ENCODE results near the gene PDE4D.

Gene PDE4D

DNA sequence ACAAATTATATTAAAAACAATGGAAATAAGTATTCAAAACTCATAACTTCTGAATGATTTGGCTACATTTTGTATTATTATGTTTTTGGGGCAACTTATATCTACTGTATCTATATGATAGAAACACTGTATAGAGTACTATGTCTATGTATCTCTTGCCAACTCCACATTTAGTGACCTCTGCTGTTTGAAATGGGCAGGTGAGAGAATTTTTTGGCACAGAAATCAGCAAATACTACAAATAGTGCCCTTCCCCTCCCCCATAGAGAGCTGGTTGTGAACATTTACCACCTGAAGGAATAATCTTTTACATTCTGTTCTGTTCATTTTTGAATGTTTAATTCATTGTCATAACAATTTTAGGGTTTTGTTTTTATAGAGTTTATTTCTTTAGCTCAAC lies 545.3 kb downstream of the PDE4D start:
- no peak for DNase-seq

DNA sequence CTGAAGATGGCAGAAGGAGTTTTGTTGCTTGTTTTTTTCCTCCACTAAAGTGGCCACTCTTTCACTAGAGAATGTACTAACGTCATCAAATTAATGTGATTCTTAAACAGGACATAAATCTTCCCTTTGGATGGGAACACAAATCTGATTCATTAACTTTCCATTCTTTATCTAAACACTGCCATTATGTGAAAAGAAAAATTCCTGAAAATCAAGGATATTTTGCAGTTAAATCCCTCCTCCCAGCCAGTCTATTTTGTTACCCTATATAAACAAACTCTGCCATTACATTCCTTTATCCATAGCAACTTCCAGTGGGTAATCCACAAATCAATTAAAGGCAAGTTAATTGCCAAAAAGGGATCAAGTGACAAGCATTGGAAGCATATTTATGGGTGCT lies 546.5 kb downstream of the PDE4D start:
- DNase-seq = no peak

DNA sequence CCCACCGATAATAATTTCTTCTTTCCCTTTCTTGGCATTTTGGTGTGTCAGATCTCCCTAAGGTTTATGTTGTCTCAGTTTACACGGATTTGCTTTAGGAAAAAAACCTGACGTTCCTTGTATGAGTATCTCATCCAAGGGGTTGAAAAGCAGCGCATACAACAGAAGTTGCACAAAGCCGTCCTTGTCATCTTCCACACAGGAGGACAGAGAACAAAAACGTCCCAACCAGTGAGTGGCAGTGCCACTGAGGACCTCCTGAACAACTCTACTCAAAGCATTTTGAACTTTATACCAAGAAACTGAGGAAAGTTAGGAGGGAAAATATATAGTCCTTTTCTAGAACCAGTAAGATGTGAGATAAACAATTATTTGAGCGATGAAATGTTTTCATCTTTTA lies 547.0 kb downstream of the PDE4D start:
- no peak for DNase-seq

DNA sequence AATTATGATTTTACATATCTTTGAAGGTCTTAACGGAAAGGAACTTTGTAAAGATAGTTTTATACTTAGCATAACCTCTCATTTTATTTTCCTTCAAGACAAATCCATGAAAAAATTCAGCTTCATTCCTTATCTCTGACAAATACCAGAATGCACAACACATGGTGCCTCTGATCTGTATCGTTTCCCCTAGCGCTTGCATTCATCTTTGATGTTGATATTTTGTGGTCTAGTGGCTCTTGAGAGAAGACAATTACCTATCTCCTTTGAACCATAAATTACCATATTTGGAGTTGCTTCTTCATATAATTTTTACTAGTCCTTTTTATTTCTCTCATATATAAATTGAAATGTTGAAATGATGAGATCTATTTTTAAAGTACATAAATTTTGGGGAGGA lies 551.3 kb downstream of the PDE4D start:
- no peak for DNase-seq

DNA sequence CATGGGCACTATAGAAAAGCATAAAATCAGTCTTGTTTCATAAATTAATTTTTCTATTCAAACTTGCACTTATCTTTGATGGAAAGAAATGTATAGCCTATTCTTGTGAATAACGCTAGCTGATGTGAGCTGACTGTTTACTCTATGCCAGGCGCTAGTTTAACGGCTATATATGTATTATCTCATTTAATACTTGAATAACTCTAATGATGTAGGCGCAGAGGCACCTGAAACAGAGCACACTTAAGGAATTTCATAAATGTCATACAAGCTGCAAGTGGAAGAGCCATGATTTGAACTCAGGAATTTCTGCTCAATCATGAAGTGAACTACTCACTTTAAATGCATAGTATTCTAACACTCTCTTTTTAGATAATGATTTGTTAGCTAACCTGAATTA lies 551.8 kb downstream of the PDE4D start:
- DNase-seq = no peak

DNA sequence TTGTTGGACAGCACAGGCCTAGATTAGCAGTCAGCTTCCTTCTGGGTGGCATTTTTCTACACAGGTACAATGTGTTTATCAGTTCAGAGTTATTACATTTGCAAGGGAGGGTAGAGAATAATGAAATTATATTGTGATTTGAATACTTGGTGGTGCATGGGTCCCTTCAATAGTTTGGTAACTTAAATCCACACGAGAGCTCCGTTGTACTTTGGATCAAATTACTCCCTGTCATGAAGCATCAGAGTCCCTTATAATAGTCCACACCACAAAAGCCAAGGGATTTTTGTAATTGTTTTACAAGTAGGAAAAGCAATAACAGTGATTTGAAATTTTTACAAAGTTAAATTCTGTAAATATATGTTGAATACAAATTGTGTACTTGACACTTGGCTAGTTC lies 552.4 kb downstream of the PDE4D start:
- DNase-seq = no peak

DNA sequence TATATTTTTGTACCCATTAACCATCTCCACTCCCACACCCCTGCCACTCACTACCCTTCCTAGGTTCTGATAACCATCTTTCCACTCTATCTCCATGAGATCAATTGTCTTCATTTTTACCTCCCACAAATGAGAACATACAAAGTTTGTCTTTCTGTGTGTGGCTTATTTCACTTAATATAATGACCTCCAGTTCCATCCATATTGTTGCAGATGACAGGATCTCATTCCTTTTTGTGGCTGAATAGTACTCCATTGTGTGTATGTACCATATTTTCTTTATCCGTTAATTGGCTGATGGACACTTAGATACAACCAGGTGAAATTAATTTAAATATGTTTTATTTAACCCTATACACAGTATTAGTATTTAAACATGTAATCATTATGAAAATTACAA lies 552.9 kb downstream of the PDE4D start:
- DNase-seq = no peak

DNA sequence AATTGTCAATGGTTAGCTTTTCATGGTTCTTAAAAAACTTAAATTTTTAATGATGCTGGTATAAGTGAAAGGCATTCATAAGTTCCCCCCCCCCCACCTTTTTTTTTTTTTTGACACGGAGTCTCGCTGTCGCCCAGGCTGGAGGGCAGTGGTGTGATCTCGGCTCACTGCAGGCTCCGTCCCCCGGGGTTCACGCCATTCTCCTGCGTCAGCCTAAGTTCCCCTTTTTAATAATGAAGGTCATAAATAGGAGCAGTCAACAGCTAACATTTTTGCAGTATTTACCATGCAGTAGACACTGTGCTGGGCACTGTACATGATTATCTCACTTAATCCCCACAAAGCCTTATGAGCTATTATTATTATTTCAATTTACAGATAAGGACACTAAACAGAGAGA lies 556.3 kb downstream of the PDE4D start:
- no peak for DNase-seq

DNA sequence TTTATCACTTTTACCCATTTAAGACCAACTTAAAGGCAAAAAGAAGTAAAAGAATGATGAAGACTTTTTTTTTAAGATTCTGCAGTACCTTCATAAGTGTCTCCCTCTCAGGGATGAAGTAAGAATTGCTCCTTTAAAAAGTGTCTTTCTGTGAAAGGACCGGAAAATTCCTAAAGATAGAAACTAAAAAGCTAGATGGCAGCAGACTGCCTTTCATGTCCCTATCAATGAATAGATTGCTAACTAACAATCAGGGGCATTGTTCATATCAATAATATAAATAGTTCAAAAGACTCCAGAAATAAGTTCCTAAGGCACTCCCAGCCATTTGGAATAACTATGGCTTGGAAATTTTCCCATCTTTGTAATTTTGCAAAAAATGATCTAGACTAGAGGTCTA lies 558.0 kb downstream of the PDE4D start:
- DNase-seq = no peak

DNA sequence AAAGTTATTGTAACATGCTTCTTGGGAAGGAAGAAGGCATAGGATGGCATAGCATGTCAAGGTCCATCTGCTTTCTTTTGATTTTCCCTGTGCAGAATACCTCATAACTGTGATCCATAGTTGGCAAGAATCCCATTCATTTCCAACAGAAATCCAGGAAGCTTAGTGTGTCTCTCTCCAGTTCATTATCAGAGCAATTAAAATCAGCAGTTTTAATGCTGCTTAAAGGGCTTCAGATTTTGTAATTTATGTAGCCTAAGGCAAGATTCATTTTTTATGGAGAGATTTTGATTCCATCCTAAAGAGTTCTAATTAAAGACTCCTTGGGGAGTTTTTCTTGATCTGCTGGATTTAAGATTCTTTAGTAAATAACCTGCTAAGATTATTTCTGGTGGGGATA lies 560.1 kb downstream of the PDE4D start:
- DNase-seq = no peak

DNA sequence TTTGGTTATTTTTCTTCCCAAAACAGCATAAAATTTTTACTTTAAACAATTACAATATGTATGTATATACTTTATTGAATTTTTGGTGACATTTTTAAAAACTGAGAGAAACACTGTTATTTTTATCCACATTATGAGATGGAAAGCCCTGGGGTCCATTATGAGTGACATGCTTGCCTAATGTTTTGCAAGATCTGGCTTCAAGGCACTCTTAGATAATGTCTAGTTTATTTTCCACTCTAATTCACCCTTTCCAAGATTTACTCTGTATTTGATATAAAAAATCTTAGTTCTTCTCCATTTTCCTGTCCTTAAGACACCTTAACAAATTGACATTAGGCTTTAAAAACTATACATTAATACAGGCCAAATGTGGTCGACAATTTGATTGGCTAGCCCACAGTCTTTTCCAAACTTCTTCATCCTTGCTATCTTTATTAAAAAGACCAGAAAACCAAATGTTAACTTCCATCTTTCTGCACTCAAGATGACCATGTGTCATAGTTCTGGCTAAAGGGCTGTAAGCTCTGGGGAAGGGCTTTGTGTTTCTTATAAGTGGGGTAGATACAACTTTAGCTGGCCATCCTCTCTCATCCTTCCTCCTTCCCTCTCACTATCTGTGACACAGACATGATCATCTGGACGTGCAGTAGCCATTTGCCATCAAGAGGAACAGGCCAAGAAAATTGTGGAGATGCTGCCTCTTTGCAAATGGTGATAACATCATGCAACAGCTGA lies 561.1 kb downstream of the PDE4D start:
- no peak for DNase-seq

DNA sequence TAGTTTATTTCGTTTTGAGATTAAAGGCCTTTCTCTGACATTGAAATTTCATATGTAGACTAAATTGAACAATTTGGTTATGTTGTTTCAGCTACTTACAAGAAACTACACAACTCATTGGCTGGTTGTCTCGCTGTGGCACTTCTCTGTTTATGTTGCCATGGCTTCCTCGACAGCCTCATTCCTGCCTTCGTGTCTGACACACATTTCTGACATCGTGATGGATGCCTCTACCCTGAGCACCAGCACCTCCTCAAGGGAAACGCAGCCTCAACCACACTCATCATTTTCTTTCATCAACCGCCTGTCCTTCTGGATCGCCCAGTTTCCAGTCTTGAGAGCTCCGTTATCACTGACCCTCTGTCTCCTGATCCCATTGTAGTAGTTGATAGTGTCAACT lies 562.8 kb downstream of the PDE4D start:
- no peak for DNase-seq

DNA sequence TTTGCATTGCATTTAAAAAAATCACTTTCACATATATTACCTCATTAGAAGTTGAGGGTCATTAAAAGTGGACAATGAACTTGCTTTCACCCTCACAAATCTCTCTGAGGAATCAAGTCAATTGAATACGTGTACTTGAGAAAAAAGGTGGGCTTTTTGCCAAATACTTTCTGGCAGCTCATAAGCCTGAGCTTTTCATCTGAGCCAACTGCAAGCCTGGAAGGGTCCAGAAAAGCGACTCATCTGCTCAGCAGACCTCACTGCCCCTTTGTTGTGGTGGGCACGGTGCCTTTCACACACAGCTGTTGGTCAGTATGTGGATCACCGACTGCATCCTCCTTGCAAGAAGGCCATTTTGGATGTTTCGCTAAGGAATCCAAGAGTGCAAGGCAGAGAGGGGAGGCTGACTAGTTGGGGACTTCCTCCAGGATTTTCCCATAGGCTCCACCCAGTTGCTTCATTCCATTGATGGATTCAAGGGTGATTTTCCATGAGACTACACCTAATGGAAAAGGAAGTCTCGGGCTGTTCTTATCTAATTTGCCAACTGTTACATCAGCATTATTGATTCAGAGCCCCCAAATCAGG lies 564.7 kb downstream of the PDE4D start:
- peak; percentile 11 for DNase-seq

DNA sequence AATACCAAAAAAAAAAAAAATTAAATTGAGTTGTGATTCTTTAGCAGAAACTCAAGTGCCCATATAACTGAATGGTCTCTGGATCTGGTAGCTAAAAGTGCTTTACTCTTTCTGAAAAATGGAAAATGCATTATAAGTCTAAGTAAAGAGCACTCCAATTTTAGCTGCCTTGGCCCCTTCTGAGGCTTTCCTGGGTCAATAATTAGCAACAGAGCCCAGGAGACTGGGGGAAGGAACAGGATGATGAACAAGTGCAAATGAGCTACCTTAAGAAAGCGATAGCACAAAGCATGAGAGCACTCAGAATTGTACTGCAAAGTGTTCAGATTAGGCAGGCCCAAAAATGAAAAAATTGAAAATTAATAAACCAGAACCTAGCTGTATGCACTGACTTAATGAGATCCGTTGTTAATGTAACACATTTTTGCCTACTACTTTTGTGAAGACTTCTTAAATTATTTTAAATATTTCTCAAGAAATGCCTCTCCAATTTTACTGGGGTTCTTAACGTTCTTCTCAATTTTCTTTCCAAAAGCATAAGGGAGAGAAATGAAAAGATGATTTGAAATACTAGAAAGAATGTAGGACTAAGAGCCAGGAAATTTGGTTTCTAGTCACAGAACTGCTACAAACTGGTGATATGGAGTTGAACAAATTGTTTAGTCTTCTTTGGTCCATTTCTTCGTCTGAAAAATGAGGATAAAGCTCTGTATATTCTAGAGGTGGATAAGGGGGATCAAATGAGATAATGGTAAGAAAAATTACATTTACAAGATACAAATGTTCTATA lies 566.1 kb downstream of the PDE4D start:
- no peak for DNase-seq

DNA sequence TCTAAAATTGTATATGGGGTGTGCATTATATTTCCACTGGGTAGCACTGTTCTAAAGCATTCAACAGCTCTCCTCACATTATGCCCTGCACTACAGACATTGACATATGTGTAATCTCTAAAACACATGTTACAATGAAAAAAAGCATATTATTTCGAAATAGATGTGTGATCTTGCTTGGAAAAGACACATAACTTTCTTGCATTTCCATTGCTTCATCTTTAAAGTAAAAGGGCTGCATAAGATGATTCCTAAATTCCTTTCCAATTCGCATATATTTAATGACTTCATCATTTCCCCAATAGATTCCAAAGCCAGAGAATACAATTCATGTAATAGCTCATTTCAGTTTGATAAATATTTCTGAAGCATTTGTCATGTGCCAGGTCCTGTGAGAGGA lies 566.9 kb downstream of the PDE4D start:
- DNase-seq = no peak

DNA sequence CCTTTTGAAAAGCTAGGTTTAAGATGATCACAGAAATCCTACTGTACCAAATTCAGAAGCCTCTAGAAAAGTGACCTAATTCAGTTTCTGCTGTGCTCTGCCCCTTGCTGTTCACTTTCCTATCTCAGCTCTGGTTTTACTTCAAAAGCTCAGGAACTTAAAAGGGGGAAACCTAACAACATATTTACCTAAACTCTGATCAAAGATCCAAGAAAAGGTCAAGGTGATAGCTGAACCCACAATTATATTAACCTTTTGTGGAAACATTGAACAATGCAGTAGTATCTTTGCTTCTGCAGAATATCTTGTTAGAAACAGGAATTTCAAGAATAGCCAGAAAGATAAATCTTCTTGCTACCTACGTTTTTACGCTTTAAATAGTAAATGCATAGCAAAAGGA lies 568.5 kb downstream of the PDE4D start:
- no peak for DNase-seq

DNA sequence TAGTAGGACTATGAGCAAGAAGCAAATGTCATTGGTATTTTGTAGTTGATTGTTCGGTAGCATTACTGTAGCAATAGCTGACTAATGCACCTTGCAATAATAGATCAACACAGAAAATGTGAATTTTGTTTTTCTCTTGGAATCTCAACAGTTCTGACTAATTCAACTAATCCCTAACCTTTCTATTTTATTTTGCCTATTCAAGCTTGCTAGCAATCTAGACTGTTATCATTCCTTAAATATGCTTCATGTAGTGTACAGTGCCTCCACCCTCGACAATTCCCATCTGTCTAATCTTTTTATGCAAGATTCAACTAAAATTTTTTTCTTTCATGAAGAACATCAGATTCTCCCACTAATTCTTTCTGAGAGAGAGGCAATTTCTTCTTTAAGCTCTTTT lies 570.6 kb downstream of the PDE4D start:
- DNase-seq = no peak

DNA sequence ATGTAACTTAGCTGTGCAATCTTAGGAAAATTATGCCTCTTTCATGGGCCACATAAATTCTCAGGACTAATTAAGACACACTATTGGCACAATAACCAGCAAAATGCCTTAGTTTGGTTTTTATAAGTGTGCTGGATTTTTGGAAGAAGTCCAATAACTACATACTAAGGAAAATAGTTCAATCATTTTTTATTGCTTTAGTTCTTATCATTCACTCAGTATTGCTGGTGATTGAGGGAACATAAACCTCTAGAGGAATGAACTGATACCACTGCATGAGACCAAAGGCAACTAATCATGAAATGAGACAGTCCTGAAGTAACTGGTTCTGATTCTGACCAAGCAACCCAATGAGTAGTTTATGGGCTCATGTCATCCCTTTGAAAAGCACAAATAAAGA lies 571.5 kb downstream of the PDE4D start:
- no peak for DNase-seq

DNA sequence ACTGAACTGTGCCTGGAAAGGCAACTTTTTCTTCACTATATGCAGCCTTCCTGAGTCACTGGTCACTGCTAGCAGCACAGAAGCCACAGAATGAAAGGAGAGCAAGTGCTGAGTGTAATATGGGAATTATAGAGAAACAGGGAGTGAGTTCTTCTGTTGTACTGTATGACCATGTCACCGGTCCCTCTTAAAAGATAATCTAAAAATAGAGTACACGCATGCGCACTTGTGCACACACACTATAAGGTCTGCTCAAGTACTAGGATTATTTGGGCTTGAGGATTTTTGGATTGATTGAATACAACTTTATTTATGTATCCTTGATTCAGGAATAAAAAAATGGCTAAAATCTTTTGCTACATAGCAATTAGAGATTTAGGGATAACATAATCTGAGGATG lies 571.9 kb downstream of the PDE4D start:
- no peak for DNase-seq

DNA sequence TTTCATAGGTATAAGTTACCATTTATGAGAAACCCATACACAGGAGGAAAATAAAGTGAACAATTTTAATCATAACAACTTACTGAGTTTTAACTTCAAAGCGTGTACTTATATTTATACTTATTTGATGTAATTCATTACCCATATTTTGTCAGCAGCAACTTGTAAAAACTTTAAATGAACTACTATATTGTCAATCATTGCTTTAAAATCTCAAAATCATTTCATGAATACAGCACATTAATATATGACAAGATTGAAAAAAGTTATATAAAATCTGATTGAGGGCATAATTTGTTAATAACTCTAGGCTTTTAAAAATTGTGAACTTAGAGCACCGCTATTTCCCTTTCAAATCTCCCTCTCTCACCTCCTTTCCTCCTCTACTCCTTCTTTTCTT lies 573.1 kb downstream of the PDE4D start:
- no peak for DNase-seq

DNA sequence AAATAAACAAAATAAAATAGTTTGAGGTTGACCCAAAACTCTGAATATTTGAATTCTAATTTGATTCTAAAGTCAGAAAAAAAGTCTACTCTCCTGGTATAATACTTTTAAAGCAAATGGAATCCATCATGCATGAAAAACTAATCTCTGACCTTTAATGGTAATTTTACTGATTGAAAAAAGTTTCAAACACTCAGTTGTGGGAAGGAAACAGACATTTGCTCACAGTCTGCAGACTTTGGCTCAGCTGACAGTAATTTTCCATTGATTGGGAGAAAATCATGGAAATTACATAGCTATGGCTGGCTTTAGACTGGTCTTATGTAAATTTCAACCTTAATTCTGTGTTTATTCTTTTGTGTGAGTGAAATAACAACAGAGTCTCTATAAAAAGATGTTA lies 574.3 kb downstream of the PDE4D start:
- DNase-seq = no peak

DNA sequence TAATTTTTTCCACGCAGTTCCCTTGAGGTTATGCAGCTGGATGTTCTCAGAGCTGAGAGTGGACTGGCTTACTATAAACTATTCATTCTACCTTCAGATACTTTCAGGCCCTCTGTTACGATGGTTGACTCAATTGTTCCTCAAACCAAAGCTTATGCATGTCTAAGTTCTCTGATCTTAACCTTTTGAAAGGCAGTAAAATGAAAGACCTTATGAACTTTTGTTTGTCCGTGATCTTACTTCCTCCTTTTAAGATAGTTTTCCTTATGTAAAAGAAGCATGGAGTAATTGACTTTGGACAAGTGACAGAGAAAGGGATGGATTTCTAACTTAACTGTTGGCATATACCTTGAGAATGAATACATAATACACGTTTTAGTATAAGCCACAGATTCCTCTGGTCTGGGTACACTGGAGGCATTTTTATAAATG lies 575.7 kb downstream of the PDE4D start:
- no peak for DNase-seq

DNA sequence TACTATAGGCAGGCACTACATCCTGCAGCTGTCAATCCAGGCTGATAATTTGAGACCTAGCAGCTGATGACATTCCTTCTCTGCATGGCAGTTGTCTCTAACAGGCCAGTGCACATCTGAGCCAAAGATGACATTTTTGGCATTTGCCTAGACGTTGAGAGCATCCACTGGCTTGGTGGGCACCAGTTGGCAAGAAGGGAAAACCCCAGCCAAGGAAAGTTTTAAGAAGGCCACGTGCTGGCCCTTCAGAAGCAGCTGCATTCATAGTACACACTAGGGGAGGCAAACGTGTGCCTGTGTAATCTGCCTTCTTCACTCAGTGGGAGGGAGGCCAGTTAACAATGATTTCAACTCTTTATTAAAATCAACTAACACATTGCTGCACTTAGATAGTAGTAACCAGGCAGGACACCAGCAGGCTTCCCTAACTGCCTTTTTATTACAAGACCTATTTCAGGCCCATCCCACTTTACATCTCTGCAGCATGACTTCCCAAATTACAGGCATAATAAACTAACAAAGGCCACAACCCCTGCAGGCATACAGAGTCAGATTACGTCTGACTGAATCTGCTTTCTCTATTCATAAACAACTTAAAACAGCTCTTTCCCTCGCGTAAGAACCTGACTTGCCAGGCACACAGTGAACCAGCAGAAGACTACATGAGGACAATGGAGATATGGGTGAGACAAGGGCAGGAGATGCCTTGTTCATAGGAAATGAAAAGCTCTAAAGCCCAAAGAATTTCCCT lies 576.3 kb downstream of the PDE4D start:
- DNase-seq = no peak

DNA sequence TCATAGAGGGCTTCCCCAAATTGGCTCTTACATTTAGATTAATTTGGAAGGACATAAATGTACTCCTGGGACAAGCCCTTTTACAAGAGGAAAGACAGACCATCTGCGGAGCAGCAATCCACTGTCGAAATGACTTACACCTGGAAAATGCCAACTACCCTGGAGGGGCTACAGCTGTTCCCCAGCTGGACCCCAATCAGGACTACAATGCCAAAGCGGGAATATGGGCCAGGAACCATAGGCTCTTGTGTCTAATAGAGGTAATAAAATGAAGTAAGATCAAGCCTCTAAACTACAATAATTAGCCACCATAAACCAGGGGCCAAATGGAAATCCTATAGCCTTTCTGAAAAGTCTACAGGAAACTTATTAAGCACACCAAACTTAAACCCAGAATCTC lies 581.3 kb downstream of the PDE4D start:
- no peak for DNase-seq

All from NCI-H226 (cell line).